Panc1 (cell line): Measurements from ENCODE around the gene BHMT2.

ENCODE experiments used
- CTCF ChIP-seq: fragments of 450-650 bp; IDR thresholded peaks from 2 replicates; pipeline ENCODE4 v1.5.1; 2017; ENCODE audit warnings: mild to moderate bottlenecking
- POLR2AphosphoS5 ChIP-seq: IDR thresholded peaks from 2 replicates; pipeline ENCODE4 v1.6.1; 2012; ENCODE audit warnings: mild to moderate bottlenecking, low read depth, low read length, moderate library complexity

GRCh38 chr5:79133121-79133656 lies 63.6 kb downstream of the BHMT2 start:
- TF ChIP-seq CTCF (no peak), POLR2AphosphoS5 (no peak)
